Lower lobe of right lung (tissue), 2 donors: ENCODE results near the gene SIRT1. TPM values are rescaled to one million over a fixed set of nuclear protein-coding genes. Genes with fewer than 3 reads are reported as not detected.
"Not testable (repeated sequence)": the region's sequence is repeated elsewhere in the genome, so short reads cannot be mapped to it uniquely, and the experiment has no call there.

Experiments used
- ATAC-seq, 2 donors: fragments of 200-7000 bp; cut with Tn5 transposase; one replicate each; pipeline ENCODE4 v1.9.1; 2020 to 2022; ENCODE audit warnings: mild to moderate bottlenecking in 2 of 2, moderate library complexity in 2 of 2
- DNase-seq: peaks from one replicate; pipeline ENCODE4 v3.0.0-alpha.2; 2020
- H3K27ac ChIP-seq: fragments of 200-600 bp; one replicate; pipeline ENCODE4 v1.8.0; 2022
- H3K27me3 ChIP-seq: fragments of 200-600 bp; one replicate; pipeline ENCODE4 v1.8.0; 2022; ENCODE audit warnings: low read depth
- H3K36me3 ChIP-seq: fragments of 200-600 bp; one replicate; pipeline ENCODE4 v1.8.0; 2022; ENCODE audit warnings: mild to moderate bottlenecking
- H3K4me1 ChIP-seq: fragments of 200-600 bp; one replicate; pipeline ENCODE4 v1.8.0; 2022
- H3K4me3 ChIP-seq: fragments of 200-600 bp; one replicate; pipeline ENCODE4 v1.8.0; 2022; ENCODE audit warnings: mild to moderate bottlenecking
- H3K9me3 ChIP-seq: fragments of 200-600 bp; one replicate; pipeline ENCODE4 v1.8.0; 2022
- CTCF ChIP-seq: fragments of 200-600 bp; IDR thresholded peaks from one replicate; pipeline ENCODE4 v1.8.0; 2022; ENCODE audit warnings: antibody characterized with exemption, mild to moderate bottlenecking
- intact Hi-C: fragments of 100-400 bp; cut with DNase I; formaldehyde crosslinking; loops from one replicate; pipeline ENCODE4 v1.11.0; 2022
- total RNA-seq: library from RNA; stranded (reverse); fragmentation: NEBNext Ultra II Directional; extraction: Animal tissue kit (Norgen Biotek cat#: 25700); gene quantifications from one replicate; pipeline ENCODE4 v1.2.1, GENCODE V29; 2021
- donor health status: DM: no; HTN: yes; CAD: no; lungs with severe emphysema.

Gene SIRT1
- total RNA-seq, 1 donor from 2014 or later = 21.0 TPM

DNA sequence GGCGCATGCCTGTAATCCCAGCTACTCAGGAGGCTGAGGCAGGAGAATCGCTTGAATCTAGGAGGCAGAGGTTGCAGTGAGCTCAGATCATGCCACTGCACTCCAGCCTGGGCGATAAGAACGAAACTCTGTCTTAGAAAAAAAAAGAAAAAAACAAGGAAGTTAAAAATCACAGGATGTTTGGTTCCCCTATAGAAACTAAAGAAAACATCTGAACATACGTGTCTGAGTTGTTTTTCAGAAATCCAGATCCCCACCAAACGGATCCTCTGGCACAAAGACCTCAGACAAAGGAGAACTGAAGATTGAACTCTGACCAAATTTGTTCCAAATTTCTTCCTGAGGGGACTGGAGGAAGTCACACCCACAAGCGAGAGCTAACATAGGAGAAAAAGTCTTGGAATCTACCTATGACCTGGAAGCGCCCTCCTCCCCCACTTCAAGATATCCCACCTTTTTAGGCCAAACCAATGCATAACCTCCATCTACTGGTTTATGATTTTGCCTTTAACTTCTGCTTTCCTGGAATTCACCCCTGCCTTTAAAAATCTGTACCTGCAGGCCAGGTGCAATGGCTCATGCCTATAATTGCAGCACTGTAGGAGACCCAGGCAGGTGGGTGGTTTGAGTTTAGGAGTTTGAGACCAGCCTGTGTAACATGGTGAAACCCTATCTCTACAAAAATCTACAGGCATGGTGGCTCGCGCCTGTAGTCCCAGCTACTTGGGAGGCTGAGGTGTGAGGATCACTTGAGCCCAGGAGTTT is 19.7 kb upstream of the SIRT1 start:
- DNase-seq = no peak
- H3K27me3 ChIP-seq = no peaks in the 10 kb centered on the region
- intact Hi-C loops = no loop called here
- no peak overlapping the region for H3K27ac ChIP-seq
- no peaks in the 10 kb centered on the region for H3K9me3 ChIP-seq
- no peaks in the 10 kb centered on the region for H3K4me1 ChIP-seq
- H3K36me3 ChIP-seq = no peaks in the 10 kb centered on the region
- no peak overlapping the region for H3K4me3 ChIP-seq
- no peak for TF ChIP-seq CTCF
- no peak for ATAC-seq

DNA sequence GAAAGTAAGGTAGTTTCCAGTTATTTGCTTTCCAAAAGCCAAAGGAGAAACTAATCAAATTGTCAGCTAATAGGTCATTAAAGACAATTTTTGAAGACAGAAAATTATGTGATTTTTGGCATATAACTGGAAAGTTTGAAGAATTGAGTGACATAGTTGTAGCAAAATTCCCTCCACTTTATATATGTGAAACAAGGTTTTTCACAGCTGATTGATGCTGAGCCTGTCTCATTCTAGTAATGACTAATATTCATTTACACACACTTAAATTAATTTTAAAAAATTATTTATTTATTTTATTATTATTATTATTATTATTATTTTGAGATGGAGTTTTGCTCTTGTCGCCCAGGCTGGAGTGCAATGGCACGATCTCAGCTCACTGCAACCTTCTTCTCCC is 16.3 kb upstream of the SIRT1 start:
- no peak for TF ChIP-seq CTCF
- Histone ChIP-seq H3K27me3 (no peaks in the 10 kb centered on the region), H3K4me3 (no peak overlapping the region), H3K4me1 (no peaks in the 10 kb centered on the region), H3K27ac (no peak overlapping the region), H3K9me3 (no peaks in the 10 kb centered on the region), H3K36me3 (no peaks in the 10 kb centered on the region)
- no peak for DNase-seq
- ATAC-seq = no peak
- intact Hi-C loops = no loop called here

- no peak for ATAC-seq
- Histone ChIP-seq H3K9me3 (no peaks in the 10 kb centered on the region), H3K4me3 (no peak overlapping the region), H3K27me3 (no peaks in the 10 kb centered on the region), H3K27ac (no peak overlapping the region), H3K36me3 (no peaks in the 10 kb centered on the region), H3K4me1 (no peaks in the 10 kb centered on the region)
- no peak for TF ChIP-seq CTCF
- no peak for DNase-seq
- intact Hi-C loops = no loop called here
Observed at GRCh38 chr10:67869996-67870395, 14.5 kb upstream of the SIRT1 start.

- intact Hi-C loops = no loop called here
Observed at GRCh38 chr10:67875340-67876238, 8.9 kb upstream of the SIRT1 start.

DNA sequence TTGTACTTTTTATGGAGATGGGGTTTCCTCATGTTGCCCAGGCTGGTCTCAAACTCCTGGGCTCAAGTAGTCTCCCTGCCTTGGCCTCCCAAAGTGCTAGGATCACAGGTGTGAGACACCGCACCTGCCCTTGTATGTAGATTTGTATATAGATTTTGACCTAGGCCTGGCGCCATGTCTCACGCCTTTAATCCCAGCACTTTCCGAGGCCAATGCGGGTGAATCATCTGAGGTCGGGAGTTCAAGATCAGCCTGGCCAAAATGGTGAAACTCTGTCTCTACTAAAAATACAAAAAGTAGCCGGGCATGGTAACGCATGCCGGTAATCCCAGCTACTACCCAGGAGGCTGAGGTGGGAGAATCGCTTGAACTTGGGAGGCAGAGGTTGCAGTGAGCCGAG is 7.0 kb upstream of the SIRT1 start:
- H3K9me3 ChIP-seq, intact Hi-C loops, DNase-seq: not testable (repeated sequence)

More at GRCh38 chr10:67875340-67876238, 8.9 kb upstream of the SIRT1 start:
- H3K27ac ChIP-seq = no peak overlapping the region
- no peaks in the 10 kb centered on the region for H3K36me3 ChIP-seq
- no peak for TF ChIP-seq CTCF
- no peaks in the 10 kb centered on the region for H3K4me1 ChIP-seq
- no peaks in the 10 kb centered on the region for H3K9me3 ChIP-seq
- no peaks in the 10 kb centered on the region for H3K27me3 ChIP-seq
- H3K4me3 ChIP-seq = no peak overlapping the region
- ATAC-seq (no peak), DNase-seq (no peak)

GRCh38 chr10:67878133-67878532 is 6.3 kb upstream of the SIRT1 start:
- no peak for DNase-seq
- Histone ChIP-seq H3K9me3 (no peaks in the 10 kb centered on the region), H3K27me3 (no peaks in the 10 kb centered on the region), H3K4me1 (no peaks in the 10 kb centered on the region), H3K4me3 (no peak overlapping the region), H3K36me3 (no peaks in the 10 kb centered on the region), H3K27ac (no peak overlapping the region)
- no peak for TF ChIP-seq CTCF
- intact Hi-C loops = no loop called here
- no peak for ATAC-seq

More for the DNA sequence above, 7.0 kb upstream of the SIRT1 start:
- not testable (repeated sequence) for H3K27ac ChIP-seq, H3K4me1 ChIP-seq, H3K27me3 ChIP-seq, ATAC-seq, H3K36me3 ChIP-seq, H3K4me3 ChIP-seq
